ENCODE data around the gene CXCL16.

GRCh38 chr17:4748686-4749085, 9.0 kb upstream of the CXCL16 start:
- TF ChIP-seq CTCF (conservative IDR thresholded peaks at IDR 0.05; ENCODE audit: low read depth, low read length) (no peak), EZH2 (IDR thresholded peaks at IDR 0.05; ENCODE audit: low read length, unreplicated experiment) (no peak)
